ACC112 (cell line): Measurements from ENCODE around the gene RAD9B.
"Not testable (repeated sequence)": the region's sequence is repeated elsewhere in the genome, so short reads cannot be mapped to it uniquely, and the experiment has no call there.

Experiments used
- H2AFZ ChIP-seq: fragments of 200-600 bp; sonication (generic); one replicate; pipeline ENCODE4 v1.6.0; 2017; ENCODE audit warnings: antibody characterized with exemption, low read length; ENCODE audit not compliant: unreplicated experiment
- H3K27ac ChIP-seq: fragments of 200-600 bp; sonication (generic); 2 replicates; pipeline ENCODE4 v1.5.1; 2014; ENCODE audit warnings: low read depth, mild to moderate bottlenecking, antibody characterized with exemption, low read length, moderate library complexity
- H3K27me3 ChIP-seq: fragments of 200-600 bp; sonication (generic); 2 replicates; pipeline ENCODE4 v1.6.1; 2014; ENCODE audit warnings: mild to moderate bottlenecking, antibody characterized with exemption, low read length, moderate library complexity, mixed read lengths; ENCODE audit not compliant: insufficient read depth
- H3K36me3 ChIP-seq: fragments of 200-600 bp; sonication (generic); 2 replicates; pipeline ENCODE4 v1.6.1; 2016; ENCODE audit warnings: mild to moderate bottlenecking, antibody characterized with exemption, low read length, moderate library complexity, mixed read lengths; ENCODE audit not compliant: insufficient read depth
- H3K4me1 ChIP-seq: fragments of 200-600 bp; sonication (generic); one replicate; pipeline ENCODE4 v1.6.1; 2016; ENCODE audit warnings: low read length, mixed read lengths; ENCODE audit not compliant: insufficient read depth, unreplicated experiment, control insufficient read depth
- H3K4me3 ChIP-seq: fragments of 200-600 bp; sonication (generic); 2 replicates; pipeline ENCODE4 v1.5.1; 2014; ENCODE audit warnings: mild to moderate bottlenecking, low read depth, low read length
- H3K79me2 ChIP-seq: fragments of 200-600 bp; sonication (generic); one replicate; pipeline ENCODE4 v1.6.0; 2016; ENCODE audit warnings: low read length; ENCODE audit not compliant: control insufficient read depth, unreplicated experiment, insufficient read depth

Gene RAD9B

GRCh38 chr12:110501752-110502738, at the start of gene RAD9B, which contains the start of gene VPS29:
Gene RAD9B, plus strand, starts transcription at chr12:110502331. Its CDS starts 7 bp downstream, at chr12:110502338.
Gene VPS29, minus strand, starts transcription at chr12:110502111. Its CDS starts 60 bp downstream, at chr12:110502051.
- Histone ChIP-seq H3K36me3 (no peaks in the 10 kb centered on the region; the same call in 1 of the 2 replicates), H2AFZ (peak within 1 kb of the TSS; percentile 93), H3K4me1 (peaks cover 29% of the 10 kb centered on the region), H3K27ac (peak within 1 kb of the TSS; percentile 83), H3K79me2 (peaks cover 45% of the 10 kb centered on the region), H3K27me3 (no peaks in the 10 kb centered on the region), H3K4me3 (peak within 1 kb of the TSS; percentile 91)

DNA sequence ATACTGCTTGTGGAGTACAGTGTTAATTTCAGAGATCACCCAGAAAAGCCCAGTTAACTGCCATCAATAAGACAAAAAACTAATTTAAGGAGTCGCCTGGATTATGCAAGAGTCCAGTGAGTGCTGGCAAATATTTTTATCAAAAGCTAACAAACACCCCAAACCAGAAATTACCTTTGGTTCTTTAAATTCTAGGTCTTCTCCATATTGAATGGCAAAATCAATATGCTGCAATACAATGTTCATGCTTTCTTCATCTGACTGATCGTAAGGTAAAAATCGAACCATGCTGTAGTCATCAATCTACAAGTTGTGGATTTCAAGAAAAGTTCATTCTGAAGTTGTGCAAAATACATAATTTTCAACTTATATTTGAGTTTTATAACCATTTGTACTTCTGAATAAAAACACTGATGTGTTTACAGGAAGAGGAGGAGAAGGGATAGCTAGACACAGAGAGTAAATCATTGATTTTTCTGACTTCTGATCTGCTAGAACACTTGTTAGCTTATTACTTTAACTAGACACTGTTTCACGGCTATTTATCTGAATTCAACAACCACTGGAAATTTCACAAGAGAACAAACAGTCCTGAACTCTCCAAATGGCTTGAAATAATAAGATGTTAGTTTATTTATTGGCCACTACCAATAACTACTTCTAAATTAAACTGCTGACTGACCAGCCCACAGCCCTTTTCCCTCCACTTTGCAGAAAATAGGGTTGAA, 48.4 kb upstream of the RAD9B start:
- Histone ChIP-seq H3K27me3 (no peaks in the 10 kb centered on the region), H2AFZ (no peak overlapping the region), H3K4me3 (no peak overlapping the region), H3K79me2 (peaks cover 14% of the 10 kb centered on the region), H3K27ac (no peak overlapping the region), H3K36me3 (peaks cover 7% of the 10 kb centered on the region; the same call in 1 of the 2 replicates), H3K4me1 (peaks cover 4% of the 10 kb centered on the region)

DNA sequence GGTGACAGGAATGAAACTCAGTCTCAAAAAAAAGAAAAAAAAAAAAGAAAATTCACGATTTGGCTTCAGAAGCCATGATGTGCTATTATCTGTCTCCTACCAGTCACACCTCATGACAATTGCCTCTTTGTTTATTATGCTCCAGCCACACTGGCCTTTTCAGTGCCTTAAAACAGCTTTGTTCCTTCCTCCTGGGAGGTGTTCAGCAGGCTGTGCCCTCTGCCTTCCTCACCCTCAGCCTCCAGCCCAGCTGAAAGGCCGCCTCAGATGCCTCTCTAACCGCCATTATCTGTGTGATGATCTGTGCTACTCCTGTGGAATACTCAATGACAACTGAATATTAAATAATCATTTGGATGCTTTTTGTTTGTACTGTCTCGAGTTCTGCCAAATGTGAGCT, 43.4 kb upstream of the RAD9B start:
- Histone ChIP-seq H3K79me2 (no peaks in the 10 kb centered on the region), H2AFZ (no peak overlapping the region), H3K27ac (no peak overlapping the region), H3K4me3 (no peak overlapping the region), H3K36me3 (peaks cover 15% of the 10 kb centered on the region; the same call in 1 of the 2 replicates), H3K4me1 (no peaks in the 10 kb centered on the region), H3K27me3 (no peaks in the 10 kb centered on the region)

DNA sequence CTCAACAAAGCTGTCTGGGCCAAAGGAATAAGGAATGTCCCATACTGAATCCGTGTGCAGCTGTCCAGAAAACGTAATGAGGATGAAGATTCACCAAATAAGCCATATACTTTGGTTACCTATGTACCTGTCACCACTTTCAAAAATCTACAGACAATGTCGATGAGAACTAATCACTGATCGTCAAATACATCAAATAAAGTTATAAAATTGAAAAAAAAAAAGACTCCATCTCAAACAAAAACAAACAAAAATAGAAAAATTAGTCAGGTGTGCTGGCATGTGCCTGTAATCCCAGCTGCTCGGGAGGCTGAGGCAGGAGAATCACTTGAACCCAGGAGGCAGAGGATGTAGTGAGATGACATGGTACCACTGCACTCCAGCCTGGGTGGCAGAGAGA, 40.9 kb upstream of the RAD9B start:
- not testable (repeated sequence) for H3K36me3 ChIP-seq, H2AFZ ChIP-seq, H3K4me3 ChIP-seq, H3K27ac ChIP-seq, H3K4me1 ChIP-seq, H3K79me2 ChIP-seq, H3K27me3 ChIP-seq

DNA sequence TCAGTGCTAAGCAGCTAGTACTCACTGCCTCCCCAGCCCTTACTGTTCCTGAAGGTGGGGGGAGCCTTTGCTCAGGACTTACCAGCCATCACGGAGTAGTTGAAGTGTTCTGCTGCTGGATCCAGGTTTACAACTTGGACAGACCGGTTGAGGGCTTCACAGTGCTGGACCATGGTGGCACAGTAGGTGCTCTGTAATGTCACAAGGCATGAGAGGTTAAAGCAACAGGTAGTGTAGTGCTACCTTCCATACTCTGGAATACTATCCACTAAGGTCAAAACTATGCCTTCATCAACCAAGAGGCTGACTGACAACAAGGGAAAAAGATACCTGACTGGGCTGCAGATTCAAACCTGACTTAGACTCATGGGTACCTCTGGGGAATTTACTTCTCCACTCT, 37.1 kb upstream of the RAD9B start:
- no peak overlapping the region for H2AFZ ChIP-seq
- H3K27ac ChIP-seq = no peak overlapping the region
- H3K4me1 ChIP-seq = peaks cover 14% of the 10 kb centered on the region
- H3K36me3 ChIP-seq = peaks cover 3% of the 10 kb centered on the region; the same call in 1 of the 2 replicates
- peaks cover 27% of the 10 kb centered on the region for H3K79me2 ChIP-seq
- no peak overlapping the region for H3K4me3 ChIP-seq
- no peaks in the 10 kb centered on the region for H3K27me3 ChIP-seq

DNA sequence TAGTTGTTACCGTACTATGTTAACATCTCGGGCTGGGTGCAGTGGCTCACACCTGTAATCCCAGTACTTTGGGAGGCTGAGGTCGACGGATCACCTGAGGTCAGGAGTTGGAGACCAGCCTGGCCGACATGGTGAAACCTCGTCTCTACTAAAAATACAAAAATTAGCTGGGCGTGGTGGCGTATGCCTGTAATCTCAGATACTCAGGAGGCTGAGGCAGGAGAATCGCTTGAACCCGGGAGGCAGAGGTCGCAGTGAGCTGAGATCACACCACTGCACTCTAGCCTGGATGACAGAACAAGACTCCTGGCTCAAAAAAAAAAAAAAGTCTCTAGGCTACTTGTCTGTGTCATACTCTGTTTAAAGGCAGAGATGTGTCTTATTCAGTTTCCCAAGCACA, 36.4 kb upstream of the RAD9B start:
- not testable (repeated sequence) for H3K4me3 ChIP-seq, H3K27ac ChIP-seq, H3K27me3 ChIP-seq, H3K36me3 ChIP-seq, H2AFZ ChIP-seq
- H3K4me1 ChIP-seq = peaks cover 14% of the 10 kb centered on the region
- H3K79me2 ChIP-seq = peaks cover 35% of the 10 kb centered on the region

DNA sequence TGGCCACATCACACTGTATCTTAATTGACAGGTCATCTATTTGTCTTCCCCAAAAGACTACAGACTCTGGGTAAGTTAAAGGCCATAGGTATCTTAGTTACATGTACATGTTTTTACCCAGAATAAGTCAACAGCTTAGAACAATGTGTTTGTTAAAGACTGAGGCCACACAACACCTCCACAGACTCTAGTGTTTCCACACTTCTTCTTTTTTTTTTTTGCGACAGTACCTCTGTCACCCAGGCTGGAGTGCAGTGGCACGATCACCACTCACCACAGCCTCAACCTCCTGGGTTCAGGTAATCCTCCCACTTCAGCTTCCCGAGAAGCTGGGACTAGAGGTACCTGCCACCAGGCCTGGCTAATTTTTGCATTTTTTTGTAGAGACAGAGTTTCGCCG, 35.3 kb upstream of the RAD9B start:
- Histone ChIP-seq H2AFZ (no peak overlapping the region), H3K27ac (no peak overlapping the region), H3K4me1 (peaks cover 14% of the 10 kb centered on the region), H3K79me2 (peaks cover 45% of the 10 kb centered on the region), H3K4me3 (peak overlapping the region; percentile 95), H3K36me3 (no peaks in the 10 kb centered on the region), H3K27me3 (no peaks in the 10 kb centered on the region)

GRCh38 chr12:110467847-110468213, 34.3 kb upstream of the RAD9B start:
- H3K4me1 ChIP-seq = peaks cover 14% of the 10 kb centered on the region
- peak overlapping the region; percentile 95 for H3K4me3 ChIP-seq
- peak overlapping the region; percentile 99 for H2AFZ ChIP-seq
- H3K27me3 ChIP-seq = no peaks in the 10 kb centered on the region
- peaks cover 51% of the 10 kb centered on the region for H3K79me2 ChIP-seq
- peak overlapping the region; percentile 85 for H3K27ac ChIP-seq
- no peaks in the 10 kb centered on the region for H3K36me3 ChIP-seq

DNA sequence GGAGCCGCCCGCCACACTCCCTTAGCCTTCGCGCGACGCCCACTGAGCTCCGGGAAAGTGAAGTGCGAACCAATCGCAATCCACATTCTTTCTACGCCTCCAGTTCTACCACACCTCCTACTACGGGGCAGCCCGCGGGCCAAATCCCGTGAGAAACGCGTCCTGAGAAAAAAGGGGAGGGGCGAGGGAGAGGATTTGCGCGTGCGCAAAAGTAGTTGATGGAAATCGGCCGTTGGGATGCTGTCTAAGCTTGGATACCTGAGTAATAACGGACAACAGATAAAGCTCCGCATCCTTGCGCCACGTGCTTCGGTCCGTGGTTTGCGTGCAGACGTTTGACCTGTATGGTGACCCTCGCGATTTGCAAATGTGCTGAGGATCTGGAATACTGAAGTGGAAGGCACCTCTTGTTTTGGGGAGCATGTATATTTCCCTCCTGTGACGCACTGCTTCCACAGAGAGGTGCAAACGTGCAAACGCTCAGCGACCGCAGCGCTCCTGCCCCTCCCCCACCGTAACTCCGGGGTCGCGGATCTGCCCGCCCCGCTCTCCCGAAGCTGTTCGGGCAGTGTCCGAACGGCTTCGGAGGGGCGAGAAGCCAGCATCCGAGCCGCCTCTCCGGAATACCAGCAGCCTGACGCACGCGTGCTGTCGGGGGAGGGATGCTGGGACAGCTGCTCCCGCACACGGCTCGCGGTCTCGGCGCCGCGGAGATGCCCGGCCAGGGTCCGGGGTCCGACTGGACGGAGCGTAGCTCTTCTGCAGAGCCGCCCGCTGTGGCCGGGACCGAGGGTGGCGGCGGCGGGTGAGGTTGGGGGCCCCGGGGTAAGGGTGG, 33.7 kb upstream of the RAD9B start, which contains the start of the genes FAM216A and GPN3:
Gene FAM216A, plus strand, starts transcription at position 632 of the 835 bp plus-strand sequence. Its CDS starts 31 bp downstream, at position 663.
Gene GPN3, minus strand, starts transcription at position 44 of the 835 bp plus-strand sequence. CDS start 54 bp downstream, outside the sequence.
- Histone ChIP-seq H2AFZ (peak within 1 kb of the TSS; percentile 99), H3K4me3 (peak within 1 kb of the TSS; percentile 95), H3K36me3 (no peaks in the 10 kb centered on the region), H3K4me1 (peaks cover 14% of the 10 kb centered on the region), H3K79me2 (peaks cover 51% of the 10 kb centered on the region), H3K27ac (peak within 1 kb of the TSS; percentile 85), H3K27me3 (no peaks in the 10 kb centered on the region)

- Histone ChIP-seq H3K4me1 (no peaks in the 10 kb centered on the region), H3K36me3 (peaks cover 6% of the 10 kb centered on the region; the same call in 1 of the 2 replicates), H3K27ac (no peak overlapping the region), H2AFZ (no peak overlapping the region), H3K79me2 (peaks cover 23% of the 10 kb centered on the region), H3K27me3 (no peaks in the 10 kb centered on the region), H3K4me3 (no peak overlapping the region)
These were observed 26.7 kb upstream of the RAD9B start for GRCh38 chr12:110475426-110475825.
